Measurements from ENCODE around the gene SP110.

DNA sequence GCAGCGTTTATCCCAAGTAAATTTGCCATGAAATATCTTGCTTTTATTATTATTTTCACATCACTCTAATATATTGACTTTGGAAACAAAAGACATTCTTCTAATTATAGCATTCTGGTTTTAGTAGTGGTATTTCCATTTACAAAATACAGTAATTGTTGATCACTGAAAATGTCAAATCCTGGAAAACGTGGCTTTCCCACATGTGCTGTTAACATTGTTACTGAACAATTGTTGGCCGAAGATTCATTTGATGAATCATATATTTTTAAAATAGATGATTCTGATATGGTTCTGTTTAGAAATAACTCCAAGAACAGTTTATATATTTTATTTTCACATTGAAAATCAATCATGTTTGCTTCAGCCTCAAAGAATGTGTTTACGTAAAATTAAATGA, 38.7 kb upstream of the SP110 start:
- no peak for TF ChIP-seq POLR2A (IDR thresholded peaks at IDR 0.05; ENCODE audit: low read depth, low read length)
- no peak for TF ChIP-seq RAD21 (IDR thresholded peaks at IDR 0.05; ENCODE audit: low read length)
- no peak for TF ChIP-seq RFX5 (IDR thresholded peaks at IDR 0.05; ENCODE audit: low read depth, low read length)
- TF ChIP-seq, protein P1, sequence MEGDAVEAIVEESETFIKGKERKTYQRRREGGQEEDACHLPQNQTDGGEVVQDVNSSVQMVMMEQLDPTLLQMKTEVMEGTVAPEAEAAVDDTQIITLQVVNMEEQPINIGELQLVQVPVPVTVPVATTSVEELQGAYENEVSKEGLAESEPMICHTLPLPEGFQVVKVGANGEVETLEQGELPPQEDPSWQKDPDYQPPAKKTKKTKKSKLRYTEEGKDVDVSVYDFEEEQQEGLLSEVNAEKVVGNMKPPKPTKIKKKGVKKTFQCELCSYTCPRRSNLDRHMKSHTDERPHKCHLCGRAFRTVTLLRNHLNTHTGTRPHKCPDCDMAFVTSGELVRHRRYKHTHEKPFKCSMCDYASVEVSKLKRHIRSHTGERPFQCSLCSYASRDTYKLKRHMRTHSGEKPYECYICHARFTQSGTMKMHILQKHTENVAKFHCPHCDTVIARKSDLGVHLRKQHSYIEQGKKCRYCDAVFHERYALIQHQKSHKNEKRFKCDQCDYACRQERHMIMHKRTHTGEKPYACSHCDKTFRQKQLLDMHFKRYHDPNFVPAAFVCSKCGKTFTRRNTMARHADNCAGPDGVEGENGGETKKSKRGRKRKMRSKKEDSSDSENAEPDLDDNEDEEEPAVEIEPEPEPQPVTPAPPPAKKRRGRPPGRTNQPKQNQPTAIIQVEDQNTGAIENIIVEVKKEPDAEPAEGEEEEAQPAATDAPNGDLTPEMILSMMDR (conservative IDR thresholded peaks at IDR 0.05; ENCODE audit: low read depth, low read length) = no peak
- no peak for TF ChIP-seq RCOR1 (IDR thresholded peaks at IDR 0.05; ENCODE audit: insufficient replicate concordance, low read length)
- TF ChIP-seq, protein P2, sequence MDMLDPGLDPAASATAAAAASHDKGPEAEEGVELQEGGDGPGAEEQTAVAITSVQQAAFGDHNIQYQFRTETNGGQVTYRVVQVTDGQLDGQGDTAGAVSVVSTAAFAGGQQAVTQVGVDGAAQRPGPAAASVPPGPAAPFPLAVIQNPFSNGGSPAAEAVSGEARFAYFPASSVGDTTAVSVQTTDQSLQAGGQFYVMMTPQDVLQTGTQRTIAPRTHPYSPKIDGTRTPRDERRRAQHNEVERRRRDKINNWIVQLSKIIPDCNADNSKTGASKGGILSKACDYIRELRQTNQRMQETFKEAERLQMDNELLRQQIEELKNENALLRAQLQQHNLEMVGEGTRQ (IDR thresholded peaks at IDR 0.05; ENCODE audit: low read depth, low read length) = no peak
- no peak for TF ChIP-seq NFE2L2 (IDR thresholded peaks at IDR 0.05; ENCODE audit: low read depth, low read length)
- no peak for TF ChIP-seq FOS (IDR thresholded peaks at IDR 0.05; ENCODE audit: low read depth, low read length)
- no peak for TF ChIP-seq MXI1 (IDR thresholded peaks at IDR 0.05; ENCODE audit: borderline replicate concordance, low read depth, low read length)
- no peak for TF ChIP-seq SMC3 (IDR thresholded peaks at IDR 0.05; ENCODE audit: low read depth, low read length)
- no peak for TF ChIP-seq CEBPB (IDR thresholded peaks at IDR 0.05; ENCODE audit: low read depth, low read length)
- TF ChIP-seq MAZ (IDR thresholded peaks at IDR 0.05; ENCODE audit: borderline replicate concordance, low read depth, low read length) = no peak
